Erythroblast (primary cell): ENCODE results near the gene TLN1.
A peak's percentile ranks its signal among the peaks of the same experiment; 100 is the strongest.

Source experiments
- DNase-seq, 2 experiments: peaks; one replicate each; lab custom pipeline; 2025; lab: John Stamatoyannopoulos, UW
- GATA1 ChIP-seq: IDR thresholded peaks from 2 replicates; pipeline ENCODE4 v1.6.1; 2011; ENCODE audit warnings: low read depth, mild to moderate bottlenecking, control low read depth, low read length, moderate library complexity
- POLR2A ChIP-seq: IDR thresholded peaks from 2 replicates; pipeline ENCODE4 v1.6.1; 2011; ENCODE audit warnings: mild to moderate bottlenecking, low read length

The TLN1 gene

DNA sequence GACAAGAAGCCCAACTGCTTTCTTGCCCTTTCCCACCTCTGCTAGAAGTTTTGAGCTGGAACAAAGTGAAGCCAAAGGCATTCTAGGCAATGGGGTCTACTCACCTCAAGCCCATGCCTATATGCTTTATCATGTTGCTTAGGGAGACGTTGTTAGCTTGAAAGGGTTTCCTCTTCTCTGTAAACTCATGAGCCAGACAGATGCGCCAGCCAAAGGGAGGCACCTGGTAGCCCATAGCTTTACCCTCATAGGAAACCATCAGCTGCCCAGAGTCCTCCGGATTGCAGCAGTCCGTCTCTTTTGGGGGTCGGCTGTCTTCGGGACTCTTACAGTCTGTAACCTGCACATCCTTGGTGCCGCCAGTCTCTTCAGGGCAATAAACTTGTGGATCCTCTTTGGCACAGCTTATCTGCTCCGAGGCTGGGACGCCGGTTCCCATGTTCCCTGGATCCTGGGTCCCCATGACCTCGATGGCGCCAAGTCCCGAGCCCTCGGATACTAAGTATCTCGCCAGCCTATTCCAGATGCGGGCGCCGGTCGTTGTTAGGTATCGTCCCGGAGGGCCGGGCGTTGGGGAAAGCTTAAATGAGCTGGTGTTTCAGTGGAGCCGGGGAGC is 16.4 kb upstream of the TLN1 start:
- peak; percentile 49 to 65 for DNase-seq
- TF ChIP-seq GATA1 = no peak
- no peak for TF ChIP-seq POLR2A

DNA sequence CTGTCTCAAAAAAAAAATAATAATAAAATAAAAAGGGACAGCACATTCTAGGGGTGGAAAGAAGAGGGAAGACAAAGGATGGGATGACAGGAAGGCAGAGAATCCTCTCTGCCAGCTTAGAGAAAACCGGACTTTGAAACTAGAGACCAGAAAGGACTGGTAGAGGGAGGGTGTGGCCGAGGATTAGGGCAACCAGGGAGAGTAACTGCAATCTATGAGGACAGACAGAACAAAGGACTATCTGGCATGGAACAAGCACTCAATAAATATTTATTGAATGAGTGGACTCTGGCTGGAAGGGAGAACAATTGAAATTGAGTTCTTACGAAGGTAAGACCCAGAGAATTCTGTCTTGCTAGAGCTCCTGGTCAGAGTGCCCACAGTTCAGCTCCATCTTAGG is 14.6 kb upstream of the TLN1 start:
- TF ChIP-seq POLR2A (no peak), GATA1 (no peak)
- DNase-seq = peak; percentile 25 to 37

DNA sequence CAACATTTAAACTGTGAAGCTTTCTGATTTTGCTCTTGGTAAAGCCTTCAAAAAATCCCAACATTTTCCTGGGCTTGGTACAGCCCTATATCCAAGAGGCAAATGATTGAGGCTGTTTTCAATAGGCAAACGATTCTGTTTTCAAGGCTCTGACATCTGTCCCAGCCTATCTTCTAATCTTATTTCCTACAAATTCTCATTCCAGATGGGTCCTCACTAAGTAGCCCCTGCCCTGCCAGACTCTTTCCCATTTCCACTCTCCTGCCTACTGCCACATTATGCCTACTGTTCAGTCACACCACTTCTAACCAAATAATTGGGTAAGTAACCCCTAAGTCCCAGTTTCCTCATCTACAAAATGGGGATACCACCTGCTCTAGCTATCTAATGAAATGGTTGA is 13.6 kb upstream of the TLN1 start:
- DNase-seq = no peak
- no peak for TF ChIP-seq GATA1
- TF ChIP-seq POLR2A = no peak

DNA sequence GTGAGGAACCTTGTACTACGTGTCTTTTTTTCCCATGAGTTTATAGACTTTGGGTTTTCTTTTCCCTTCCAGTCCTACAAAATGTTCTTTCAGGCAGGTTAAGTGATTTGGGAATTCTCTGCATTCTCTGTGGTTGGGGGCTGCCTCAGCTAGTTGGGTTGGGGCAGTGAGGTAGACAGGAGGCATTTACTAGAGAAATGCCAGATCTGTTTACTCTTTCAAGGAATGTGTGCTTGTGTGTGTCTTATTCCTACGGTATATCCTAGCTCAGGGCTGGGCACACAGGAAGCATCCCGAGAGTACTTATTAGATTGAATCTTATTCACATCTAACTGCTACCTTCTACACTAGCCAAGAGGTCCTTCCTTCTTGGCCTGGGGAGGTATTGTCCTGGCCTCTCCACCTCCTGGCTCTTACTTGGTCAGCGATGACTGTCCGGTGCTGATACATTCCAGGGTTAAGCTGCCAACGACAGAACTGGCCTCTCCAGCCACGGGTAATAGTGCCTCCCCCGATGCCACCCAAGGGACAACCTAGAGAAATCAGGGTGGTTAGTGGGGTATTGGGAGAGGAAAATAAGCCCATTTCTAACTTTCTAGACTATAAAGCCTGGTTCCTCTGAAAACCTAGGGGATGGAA is 12.0 kb upstream of the TLN1 start:
- no peak for DNase-seq
- TF ChIP-seq POLR2A (no peak), GATA1 (no peak)

DNA sequence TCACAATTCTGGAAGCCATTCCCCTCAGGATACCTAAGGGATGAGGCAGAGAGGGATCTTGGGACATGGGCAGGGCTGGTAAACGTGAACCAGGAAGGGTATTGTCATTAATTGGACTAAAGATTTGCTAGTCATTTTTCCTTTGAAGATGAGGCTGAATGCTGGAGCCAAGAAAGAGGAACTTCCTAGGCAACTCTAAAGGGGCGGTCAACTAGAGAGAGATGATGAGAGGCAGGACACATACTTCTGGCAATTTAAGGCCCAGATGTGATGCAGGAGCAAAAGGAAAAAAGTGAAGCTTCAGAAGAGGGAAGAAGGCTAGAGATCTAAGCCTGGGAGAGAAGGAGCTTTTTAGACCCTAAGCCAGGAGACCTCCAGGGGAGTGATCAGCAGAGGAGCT is 11.5 kb upstream of the TLN1 start:
- no peak for TF ChIP-seq GATA1
- TF ChIP-seq POLR2A = no peak
- no peak for DNase-seq

DNA sequence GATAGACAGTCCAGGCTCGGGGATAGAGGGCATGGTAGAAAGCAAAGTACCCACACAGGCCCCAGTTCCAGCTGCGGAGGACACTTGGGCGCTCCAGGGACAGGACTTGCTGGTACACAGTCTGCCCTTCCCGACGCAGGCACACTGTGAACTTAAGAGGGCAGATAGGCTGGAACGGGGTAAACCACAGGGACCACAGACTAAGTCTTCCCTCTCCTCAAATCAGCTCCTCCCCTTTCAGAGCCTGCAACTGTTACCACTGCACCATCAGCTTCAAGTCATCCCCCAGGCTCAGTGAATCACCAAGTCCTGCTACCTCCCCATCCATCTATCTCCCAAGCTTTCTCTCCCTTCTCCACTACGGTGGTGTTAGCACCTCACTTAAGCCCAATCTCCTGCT is 9.7 kb upstream of the TLN1 start:
- no peak for DNase-seq
- no peak for TF ChIP-seq POLR2A
- no peak for TF ChIP-seq GATA1

DNA sequence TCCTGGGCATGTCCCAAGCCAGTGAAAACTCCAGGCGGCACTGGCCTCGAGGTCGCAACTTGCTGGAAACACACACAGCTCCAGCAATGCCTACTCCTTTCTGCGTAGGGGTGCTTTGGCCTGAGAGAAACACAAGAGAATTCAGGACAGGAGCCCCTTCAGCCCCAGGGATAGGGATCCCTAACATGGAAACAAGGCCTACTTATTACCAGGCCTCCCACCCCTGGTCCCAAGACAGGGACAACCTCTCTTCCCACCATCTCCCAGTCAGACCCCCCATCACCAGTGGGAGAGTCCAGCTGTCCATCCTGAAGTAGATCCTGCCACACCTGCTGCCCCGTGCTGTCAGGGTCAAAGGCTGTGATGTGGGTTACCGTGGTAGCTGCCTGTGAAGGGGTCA is 8.2 kb upstream of the TLN1 start:
- no peak for TF ChIP-seq GATA1
- no peak for TF ChIP-seq POLR2A
- DNase-seq = no peak

DNA sequence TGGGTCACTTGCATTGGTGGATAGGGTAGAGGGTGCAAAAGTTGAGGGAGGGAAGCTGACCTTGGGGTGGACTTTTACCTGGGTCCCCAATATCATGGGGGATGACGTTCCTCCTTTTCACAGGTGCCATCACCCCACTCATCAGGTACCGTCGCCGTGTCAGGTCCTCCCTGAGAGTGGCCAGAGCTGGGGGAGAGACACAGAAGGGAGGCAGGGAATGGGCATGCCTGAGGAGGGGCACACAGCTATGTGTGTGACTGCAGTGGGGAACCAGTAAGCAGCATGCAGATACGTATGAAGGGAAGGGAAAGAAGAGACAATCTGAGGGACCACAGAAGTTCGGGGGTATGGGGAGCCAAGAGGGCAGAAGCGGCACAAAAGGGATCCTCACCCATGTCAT is 6.9 kb upstream of the TLN1 start:
- TF ChIP-seq GATA1 (no peak), POLR2A (no peak)
- no peak for DNase-seq

DNA sequence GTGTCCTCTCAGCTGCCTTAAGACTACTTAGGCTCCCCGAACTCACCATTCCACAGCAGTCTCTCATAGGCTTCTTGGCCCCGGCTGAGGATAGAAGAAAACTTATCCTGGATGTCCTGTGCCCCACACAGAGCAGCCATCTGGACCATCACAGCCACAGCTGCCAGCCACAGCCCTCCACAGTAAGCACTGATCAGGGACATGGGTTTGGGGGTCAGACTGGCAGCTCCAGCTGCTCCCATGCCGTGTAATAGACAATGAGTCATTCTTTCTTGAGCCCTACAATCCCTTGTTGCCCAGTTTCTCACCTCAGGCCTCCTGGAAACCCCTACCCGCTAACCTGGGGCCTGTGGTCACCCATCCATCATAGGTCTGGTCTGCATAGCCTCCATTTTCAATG is 6.2 kb upstream of the TLN1 start:
- TF ChIP-seq POLR2A = no peak
- no peak for TF ChIP-seq GATA1
- no peak for DNase-seq

DNA sequence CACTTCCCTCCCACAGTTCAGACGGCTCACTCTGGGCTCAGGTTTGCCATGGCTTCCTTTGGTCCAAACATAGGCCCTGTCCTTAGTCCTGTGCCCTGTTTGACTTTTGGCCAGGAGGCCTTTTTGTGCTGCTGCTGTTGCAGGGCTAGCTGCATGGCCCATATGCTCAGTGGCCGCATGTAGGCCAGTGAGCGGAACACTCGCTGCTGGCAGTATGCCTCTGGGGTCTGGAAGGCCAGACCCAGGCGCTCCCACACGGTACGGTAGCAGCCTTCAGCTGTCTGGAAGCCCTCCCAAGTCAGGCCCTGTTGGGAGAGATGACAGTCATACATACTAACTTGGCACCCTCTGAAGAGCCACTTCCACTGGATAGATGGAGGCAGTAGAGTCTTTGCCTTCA is 5.1 kb upstream of the TLN1 start:
- no peak for DNase-seq
- TF ChIP-seq GATA1 (no peak), POLR2A (no peak)

DNA sequence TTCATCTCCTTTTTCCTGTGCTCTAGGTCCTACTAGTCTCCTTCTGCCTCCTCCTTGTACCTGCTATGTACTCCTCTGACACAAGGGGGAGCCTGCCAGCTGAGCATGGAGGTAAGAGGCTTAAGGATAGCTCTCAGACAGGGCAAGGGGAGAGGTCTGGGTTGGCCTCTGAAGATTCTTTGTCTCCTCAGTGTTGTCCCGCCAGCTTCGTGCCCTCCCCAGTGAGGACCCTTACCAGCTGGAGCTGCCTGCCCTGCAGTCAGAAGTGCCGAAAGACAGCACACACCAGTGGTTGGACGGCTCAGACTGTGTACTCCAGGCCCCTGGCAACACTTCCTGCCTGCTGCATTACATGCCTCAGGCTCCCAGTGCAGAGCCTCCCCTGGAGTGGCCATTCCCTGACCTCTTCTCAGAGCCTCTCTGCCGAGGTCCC is 4.2 kb upstream of the TLN1 start:
- TF ChIP-seq GATA1 (no peak), POLR2A (no peak)
- DNase-seq = peak; percentile 79 to 85

DNA sequence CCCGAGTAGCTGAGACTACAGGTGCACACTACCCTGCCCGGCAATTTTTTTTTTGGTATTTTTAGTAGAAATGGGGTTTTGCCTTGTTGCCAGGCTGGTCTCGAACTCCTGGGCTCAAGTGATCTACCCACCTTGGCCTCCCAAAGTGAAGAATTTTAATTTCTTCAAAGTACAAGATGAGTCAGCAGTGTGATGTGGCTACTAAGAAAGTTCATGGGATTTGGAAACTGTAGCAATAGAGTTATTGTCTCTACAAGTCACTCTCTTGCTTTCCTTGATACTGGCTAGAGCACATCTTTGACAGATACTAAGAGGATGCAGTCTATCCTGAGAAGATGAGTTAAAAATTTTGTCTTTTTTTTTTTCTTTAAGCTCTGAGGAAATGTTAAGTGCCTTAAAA is 2.1 kb upstream of the TLN1 start:
- no peak for DNase-seq
- no peak for TF ChIP-seq GATA1
- TF ChIP-seq POLR2A = no peak

DNA sequence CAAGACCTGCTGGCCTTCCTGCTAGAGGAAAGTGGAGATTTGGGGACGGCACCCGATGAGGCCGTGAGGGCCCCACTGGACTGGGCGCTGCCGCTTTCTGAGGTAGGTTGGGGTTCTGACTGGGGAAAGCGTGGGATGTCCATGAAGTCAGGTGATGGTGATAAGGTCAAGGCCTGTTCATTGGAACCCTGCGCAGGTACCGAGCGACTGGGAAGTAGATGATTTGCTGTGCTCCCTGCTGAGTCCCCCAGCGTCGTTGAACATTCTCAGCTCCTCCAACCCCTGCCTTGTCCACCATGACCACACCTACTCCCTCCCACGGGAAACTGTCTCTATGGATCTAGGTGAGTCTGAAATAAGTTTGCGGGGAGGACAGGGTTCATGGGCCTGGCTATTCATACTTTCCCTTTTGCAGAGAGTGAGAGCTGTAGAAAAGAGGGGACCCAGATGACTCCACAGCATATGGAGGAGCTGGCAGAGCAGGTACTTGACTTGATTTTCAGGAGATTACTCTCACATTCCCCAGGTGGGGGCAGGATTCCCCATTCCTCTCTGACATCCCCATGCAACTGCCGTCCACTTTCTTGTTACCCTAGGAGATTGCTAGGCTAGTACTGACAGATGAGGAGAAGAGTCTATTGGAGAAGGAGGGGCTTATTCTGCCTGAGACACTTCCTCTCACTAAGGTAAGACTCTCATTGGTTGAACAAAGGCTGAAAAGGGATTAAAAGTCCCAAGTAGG is 976 bp upstream of the TLN1 start:
- DNase-seq = peak; percentile 55 to 61
- TF ChIP-seq POLR2A = no peak

DNA sequence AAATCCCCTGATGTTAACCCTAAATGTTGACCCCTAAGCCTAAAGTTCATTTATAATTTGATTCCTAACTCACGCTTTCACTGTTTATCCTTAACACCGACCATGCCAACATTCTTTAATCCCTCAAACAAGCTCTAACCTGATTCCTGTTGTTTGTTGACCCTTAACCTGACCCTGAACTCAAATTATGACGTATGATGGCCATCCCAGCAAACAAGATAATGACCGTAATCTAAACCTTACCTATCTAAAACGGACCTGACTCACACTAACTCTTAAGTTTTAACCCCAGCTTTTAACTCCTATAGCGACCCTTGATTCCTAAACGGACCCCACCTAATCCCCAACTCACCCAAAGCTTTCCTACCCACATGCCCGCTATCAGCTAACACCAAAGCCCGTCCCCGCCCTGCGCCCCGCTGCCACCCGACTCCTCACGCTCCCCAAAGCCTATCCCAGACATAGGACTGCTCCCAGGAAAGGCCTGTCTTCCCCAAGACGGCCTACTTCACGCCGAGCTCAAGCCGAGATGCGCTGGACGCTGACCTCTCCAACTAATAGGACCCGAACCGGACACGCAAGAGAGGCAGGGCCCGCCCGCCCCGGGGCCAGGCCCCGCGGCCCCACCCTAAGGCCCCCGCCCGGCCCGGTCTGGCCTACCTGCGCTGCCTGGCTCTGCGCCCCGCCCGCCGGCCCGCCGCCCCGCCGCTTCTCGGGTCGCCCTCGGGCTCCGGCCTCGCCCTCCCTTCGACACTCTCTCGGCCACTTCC is 395 bp downstream of the TLN1 start:
- TF ChIP-seq GATA1 (no peak), POLR2A (no peak)
- DNase-seq = no peak
